ENCODE data around the gene SPAG8.

SPAG8 gene

GRCh38 chr9:35841645-35841900, 29.5 kb upstream of the SPAG8 start:
- Mint-ChIP-seq H3K27me3 (ENCODE audit: low read depth, poor library complexity) (peaks cover 36% of the 10 kb centered on the region), H3K36me3 (ENCODE audit: low read depth) (peaks cover 32% of the 10 kb centered on the region), H3K27ac (no peak overlapping the region), H3K4me1 (peaks cover 7% of the 10 kb centered on the region), H3K4me3 (no peak overlapping the region), H3K9me3 (no peaks in the 10 kb centered on the region)
- TF ChIP-seq CTCF (IDR thresholded peaks at IDR 0.05) = no peak
- no peak for DNase-seq

GRCh38 chr9:35840881-35841644, 29.0 kb upstream of the SPAG8 start:
- no peak overlapping the region for H3K27ac Mint-ChIP-seq
- DNase-seq = no peak

GRCh38 chr9:35839926-35840325, 27.9 kb upstream of the SPAG8 start:
- H3K4me3 Mint-ChIP-seq = no peak overlapping the region
- no peak overlapping the region for H3K27ac Mint-ChIP-seq
- no peak for DNase-seq
- peaks cover 34% of the 10 kb centered on the region for H3K36me3 Mint-ChIP-seq (ENCODE audit: low read depth)
- H3K4me1 Mint-ChIP-seq = peaks cover 11% of the 10 kb centered on the region
- H3K27me3 Mint-ChIP-seq (ENCODE audit: low read depth, poor library complexity) = peaks cover 20% of the 10 kb centered on the region
- H3K9me3 Mint-ChIP-seq = no peaks in the 10 kb centered on the region
- TF ChIP-seq CTCF (IDR thresholded peaks at IDR 0.05) = no peak

More at GRCh38 chr9:35840881-35841644, 29.0 kb upstream of the SPAG8 start:
- H3K27me3 Mint-ChIP-seq (ENCODE audit: low read depth, poor library complexity) = peaks cover 31% of the 10 kb centered on the region
- H3K36me3 Mint-ChIP-seq (ENCODE audit: low read depth) = peaks cover 32% of the 10 kb centered on the region
- TF ChIP-seq CTCF (IDR thresholded peaks at IDR 0.05) = no peak
- H3K4me1 Mint-ChIP-seq = peaks cover 7% of the 10 kb centered on the region
- H3K9me3 Mint-ChIP-seq = no peaks in the 10 kb centered on the region
- H3K4me3 Mint-ChIP-seq = no peak overlapping the region

- peaks cover 16% of the 10 kb centered on the region for H3K36me3 Mint-ChIP-seq (ENCODE audit: low read depth)
- H3K27me3 Mint-ChIP-seq (ENCODE audit: low read depth, poor library complexity) = peaks cover 19% of the 10 kb centered on the region
- H3K9me3 Mint-ChIP-seq = no peaks in the 10 kb centered on the region
- H3K27ac Mint-ChIP-seq = no peak overlapping the region
- TF ChIP-seq CTCF (IDR thresholded peaks at IDR 0.05) = no peak
- no peak for DNase-seq
- no peak overlapping the region for H3K4me3 Mint-ChIP-seq
- peaks cover 45% of the 10 kb centered on the region for H3K4me1 Mint-ChIP-seq
Observed at GRCh38 chr9:35836595-35836994, 24.5 kb upstream of the SPAG8 start.

GRCh38 chr9:35835766-35836165, 23.7 kb upstream of the SPAG8 start:
- Mint-ChIP-seq H3K4me3 (no peak overlapping the region), H3K36me3 (ENCODE audit: low read depth) (peaks cover 16% of the 10 kb centered on the region), H3K27ac (peak overlapping the region; percentile 12), H3K27me3 (ENCODE audit: low read depth, poor library complexity) (peaks cover 21% of the 10 kb centered on the region), H3K4me1 (peaks cover 53% of the 10 kb centered on the region), H3K9me3 (no peaks in the 10 kb centered on the region)
- no peak for DNase-seq
- no peak for TF ChIP-seq CTCF (IDR thresholded peaks at IDR 0.05)

GRCh38 chr9:35835216-35835632, 23.2 kb upstream of the SPAG8 start:
- Mint-ChIP-seq H3K4me1 (peaks cover 58% of the 10 kb centered on the region), H3K27me3 (ENCODE audit: low read depth, poor library complexity) (peaks cover 22% of the 10 kb centered on the region), H3K9me3 (no peaks in the 10 kb centered on the region), H3K36me3 (ENCODE audit: low read depth) (peaks cover 16% of the 10 kb centered on the region), H3K4me3 (no peak overlapping the region), H3K27ac (no peak overlapping the region)
- no peak for DNase-seq
- no peak for TF ChIP-seq CTCF (IDR thresholded peaks at IDR 0.05)
